Cardiac fibroblast (primary cell): Measurements from ENCODE around the gene CTSC.
"Not testable (repeated sequence)": the region's sequence is repeated elsewhere in the genome, so short reads cannot be mapped to it uniquely, and the experiment has no call there.

Experiments
- DNase-seq, 2 donors: peaks; one replicate each; pipeline versions ENCODE4 v3.0.0 to v3.0.0-alpha.2; 2010; ENCODE audit warnings: low read depth in 2 of 2
- H3K4me3 ChIP-seq, 2 donors: replicated peaks in 1 of 2; 1 replicate in 1 of 2; 2 replicates in 1 of 2; pipeline ENCODE4 v1.5.1; 2011; ENCODE audit warnings: low read depth in 2 of 2, low read length in 2 of 2, mild to moderate bottlenecking in 2 of 2, moderate library complexity in 1 of 2
- CTCF ChIP-seq: IDR thresholded peaks from one replicate; pipeline ENCODE4 v1.5.1; 2011; ENCODE audit warnings: low read depth, mild to moderate bottlenecking, low read length, inconsistent platforms

Gene CTSC

GRCh38 chr11:88250566-88251242 lies 86.8 kb downstream of the CTSC start:
- peak in 1 of 2 donors; percentile 31 for DNase-seq
- no peak for TF ChIP-seq CTCF

GRCh38 chr11:88249706-88250105 lies 87.8 kb downstream of the CTSC start:
- peak in 1 of 2 donors; percentile 58 for DNase-seq
- TF ChIP-seq CTCF = no peak
- no peak overlapping the region for H3K4me3 ChIP-seq

More at GRCh38 chr11:88250566-88251242, 86.8 kb downstream of the CTSC start:
- no peak overlapping the region for H3K4me3 ChIP-seq

GRCh38 chr11:88246696-88247095 lies 90.8 kb downstream of the CTSC start:
- peak; percentile 92 to 95 for DNase-seq
- H3K4me3 ChIP-seq = no peak overlapping the region
- TF ChIP-seq CTCF = no peak

GRCh38 chr11:88245576-88245975 lies 92.0 kb downstream of the CTSC start:
- peak in 1 of 2 donors; percentile 12 for DNase-seq
- H3K4me3 ChIP-seq = not testable (repeated sequence)
